Mesodermal cell (in vitro differentiated cells): Measurements from ENCODE around the gene APLP1.
"Not testable (repeated sequence)": the region's sequence is repeated elsewhere in the genome, so short reads cannot be mapped to it uniquely, and the experiment has no call there.

Source experiments
- H3K27ac ChIP-seq: 2 replicates; pipeline ENCODE4 v1.7.0; 2013; ENCODE audit warnings: mild to moderate bottlenecking, low read depth, low read length, moderate library complexity; ENCODE audit not compliant: severe bottlenecking
- H3K36me3 ChIP-seq: 2 replicates; pipeline ENCODE4 v1.7.1; 2013; ENCODE audit warnings: mild to moderate bottlenecking, low read length, moderate library complexity; ENCODE audit not compliant: control insufficient read depth, insufficient read depth
- H3K4me1 ChIP-seq: one replicate; pipeline ENCODE4 v1.7.1; 2013; ENCODE audit warnings: mild to moderate bottlenecking, low read length; ENCODE audit not compliant: insufficient read depth, control insufficient read depth, poor library complexity, severe bottlenecking
- H3K4me3 ChIP-seq: 2 replicates; pipeline ENCODE4 v1.7.0; 2013; ENCODE audit warnings: low read length, control low read depth, mild to moderate bottlenecking; ENCODE audit not compliant: insufficient read depth, poor library complexity, severe bottlenecking; ENCODE audit errors: extremely low read depth
- H3K9me3 ChIP-seq: 2 replicates; pipeline ENCODE4 v1.7.1; 2013; ENCODE audit warnings: mild to moderate bottlenecking, low read length, moderate library complexity; ENCODE audit not compliant: control insufficient read depth
- WGBS, 2 experiments: methylation state at CpG; one replicate each; pipeline ENCODE4 v1.1.5; 2013; ENCODE audit warnings: missing lambda C conversion rate in 2 of 2; ENCODE audit not compliant: insufficient coverage in 2 of 2; 5-methylcytosine and 5-hydroxymethylcytosine counted together

Gene APLP1

DNA sequence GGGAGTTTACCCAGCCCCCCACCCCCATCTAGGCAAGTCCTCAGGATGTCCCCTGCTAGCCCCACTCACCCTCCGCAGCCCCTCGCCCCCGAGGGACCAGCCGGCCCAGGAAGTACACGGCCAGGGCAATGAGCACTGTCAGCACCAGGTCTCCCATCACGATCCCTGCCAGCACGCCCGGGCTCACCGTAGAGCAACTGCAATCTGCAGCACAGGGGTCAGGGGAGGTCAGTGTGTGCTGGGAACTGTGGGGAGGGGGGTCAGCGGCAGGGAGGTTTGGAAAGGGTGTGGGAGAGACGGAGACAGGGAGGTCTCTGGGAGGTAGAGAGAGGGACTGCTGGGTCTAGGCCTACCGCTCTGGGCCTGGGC lies 39.0 kb downstream of the APLP1 start:
- Histone ChIP-seq H3K4me3 (no peak overlapping the region), H3K4me1 (peaks cover 5% of the 10 kb centered on the region), H3K36me3 (no peaks in the 10 kb centered on the region), H3K9me3 (no peaks in the 10 kb centered on the region), H3K27ac (no peak overlapping the region)
- WGBS, 2 experiments: 50 to 64% methylated on average over 12 of the region's 12 CpGs

DNA sequence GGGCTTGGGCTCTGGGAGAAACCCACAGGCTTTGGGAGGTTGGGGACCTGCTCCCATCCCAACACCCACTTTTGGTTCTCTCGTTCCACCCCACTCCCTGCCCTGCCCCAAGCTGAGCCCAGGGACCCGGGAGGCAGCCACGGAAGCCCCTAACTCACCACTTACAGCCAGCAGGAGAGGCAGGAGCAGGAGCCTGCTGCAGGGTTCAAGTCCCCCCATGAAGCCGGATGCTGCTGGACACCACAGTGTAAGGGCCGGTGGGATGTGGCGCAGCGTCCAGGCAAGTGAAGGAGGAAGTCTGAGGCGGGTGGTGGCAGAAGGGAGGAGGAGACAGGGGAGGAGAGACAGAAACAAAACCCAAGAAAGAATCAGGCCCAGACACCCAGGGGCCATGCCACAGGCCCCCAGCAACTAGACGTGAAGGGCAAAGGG lies 39.7 kb downstream of the APLP1 start, which contains the start of gene TYROBP:
TSS of gene TYROBP (minus strand) at position 286 of the 432 bp plus-strand sequence. CDS start at position 219, 67 bp downstream.
- H3K27ac ChIP-seq: no peak within 1 kb of the TSS
- no peaks in the 10 kb centered on the region for H3K36me3 ChIP-seq
- no peak within 1 kb of the TSS for H3K4me3 ChIP-seq
- WGBS, 2 experiments: 88 to 90% methylated on average over 8 of the region's 9 CpGs
- H3K4me1 ChIP-seq: peaks cover 4% of the 10 kb centered on the region
- no peaks in the 10 kb centered on the region for H3K9me3 ChIP-seq

DNA sequence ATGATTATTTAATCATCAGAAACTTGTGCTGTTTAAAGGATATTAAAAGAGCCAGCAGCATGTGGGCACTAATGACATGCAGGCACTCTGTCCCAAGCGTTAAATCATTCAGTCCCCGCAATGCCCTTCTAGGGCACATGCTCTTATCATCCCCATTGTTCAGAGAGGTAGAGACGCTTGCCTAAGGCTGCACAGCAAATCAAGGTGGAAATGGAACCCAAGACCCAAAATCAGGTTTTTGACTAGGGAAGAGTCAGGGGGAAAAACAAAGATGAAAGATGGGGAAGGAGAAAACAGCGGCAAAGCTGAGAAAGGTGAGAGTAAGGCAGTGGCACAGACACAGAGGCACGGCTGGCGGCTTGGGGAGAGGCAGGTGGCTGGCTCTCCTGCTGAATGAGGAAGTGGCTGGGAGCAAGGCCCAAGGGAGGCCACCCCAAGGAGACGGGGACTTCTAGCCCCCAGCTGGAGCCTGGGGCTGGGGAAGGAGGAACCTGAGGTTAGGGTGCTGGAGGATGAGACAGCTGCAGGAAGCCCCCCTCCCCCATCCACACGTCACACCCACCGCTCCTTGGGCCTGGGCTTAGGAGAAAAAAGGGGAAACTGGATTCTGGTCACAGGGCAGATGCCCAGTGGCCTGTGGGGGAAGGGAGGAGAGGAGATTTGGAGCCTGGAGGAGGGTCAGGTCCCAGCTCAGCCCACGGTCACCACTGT lies 40.8 kb downstream of the APLP1 start:
- H3K27ac ChIP-seq: no peak overlapping the region
- no peaks in the 10 kb centered on the region for H3K36me3 ChIP-seq
- WGBS, 2 experiments: 92 to 97% methylated on average over 4 to 6 of the region's 10 CpGs
- H3K9me3 ChIP-seq: no peaks in the 10 kb centered on the region
- peaks cover 4% of the 10 kb centered on the region for H3K4me1 ChIP-seq
- no peak overlapping the region for H3K4me3 ChIP-seq

DNA sequence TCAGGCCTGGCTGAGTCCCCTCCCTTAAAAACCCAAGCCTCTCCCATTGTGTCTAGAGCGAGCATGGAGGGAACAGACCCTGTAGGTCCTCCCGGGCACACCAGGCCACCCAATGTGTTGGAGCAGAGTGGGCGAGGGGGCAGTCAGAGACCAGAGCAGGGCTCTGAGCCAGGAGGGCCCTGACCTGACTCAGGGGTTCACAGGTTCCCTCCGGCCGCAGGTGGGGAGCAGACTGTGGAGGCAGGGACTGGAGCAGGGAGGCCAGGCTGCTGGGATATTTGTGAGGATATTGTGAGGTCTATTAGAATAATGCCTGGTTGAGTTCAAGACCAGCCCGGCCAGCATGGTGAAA lies 41.3 kb downstream of the APLP1 start:
- no peaks in the 10 kb centered on the region for H3K9me3 ChIP-seq
- 86 to 100% methylated on average over 2 to 4 of the region's 6 CpGs for WGBS, 2 experiments
- H3K36me3 ChIP-seq: no peaks in the 10 kb centered on the region
- H3K4me3 ChIP-seq: no peak overlapping the region
- H3K4me1 ChIP-seq: peaks cover 4% of the 10 kb centered on the region
- no peak overlapping the region for H3K27ac ChIP-seq

DNA sequence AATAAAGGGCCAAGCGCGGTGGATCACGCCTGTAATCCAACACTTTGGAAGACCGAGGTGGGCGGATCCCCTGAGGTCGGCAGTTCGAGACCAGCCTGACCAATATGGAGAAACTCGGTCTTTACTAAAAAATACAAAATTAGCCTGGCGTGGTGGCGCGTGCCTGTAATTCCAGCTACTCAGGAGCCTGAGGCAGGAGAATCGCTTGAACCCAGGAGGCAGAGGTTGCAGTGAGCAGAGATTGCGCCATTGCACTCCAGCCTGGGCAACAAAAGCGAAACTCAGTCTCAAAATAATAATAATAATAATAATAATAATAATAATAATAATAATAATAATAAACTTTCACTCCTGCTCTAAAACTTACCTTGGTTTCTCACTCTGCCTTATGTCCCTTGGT lies 42.0 kb downstream of the APLP1 start:
- H3K4me3 ChIP-seq, H3K4me1 ChIP-seq, H3K9me3 ChIP-seq, H3K36me3 ChIP-seq, H3K27ac ChIP-seq: not testable (repeated sequence)
- WGBS, 2 experiments: 93 to 96% methylated on average over 11 to 12 of the region's 14 CpGs

DNA sequence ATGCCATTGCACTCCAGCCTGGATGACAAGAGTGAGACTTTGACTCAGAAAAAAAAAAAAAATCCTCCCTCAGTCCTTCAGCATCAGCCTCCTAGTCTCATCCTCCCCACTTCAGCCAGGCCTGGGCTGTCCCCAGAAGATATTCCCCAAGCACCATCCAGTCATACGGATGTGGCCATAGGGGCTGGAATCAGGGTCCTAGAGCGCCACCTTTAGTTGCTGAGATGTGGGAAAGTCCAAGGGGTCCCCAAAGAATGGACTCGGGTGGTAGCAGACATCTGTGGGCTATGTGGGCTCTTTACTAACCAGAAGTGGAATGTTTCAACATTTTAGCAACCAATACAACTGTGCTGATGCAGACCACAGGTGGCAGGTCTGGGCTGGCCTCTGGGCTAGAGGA lies 42.8 kb downstream of the APLP1 start:
- no peak overlapping the region for H3K4me3 ChIP-seq
- H3K4me1 ChIP-seq: peaks cover 4% of the 10 kb centered on the region
- 48% methylated on average over 2 of the region's 3 CpGs; no CpG with 5 or more reads in 1 of the 2 experiments for WGBS, 2 experiments
- no peak overlapping the region for H3K27ac ChIP-seq
- no peaks in the 10 kb centered on the region for H3K36me3 ChIP-seq
- no peaks in the 10 kb centered on the region for H3K9me3 ChIP-seq

DNA sequence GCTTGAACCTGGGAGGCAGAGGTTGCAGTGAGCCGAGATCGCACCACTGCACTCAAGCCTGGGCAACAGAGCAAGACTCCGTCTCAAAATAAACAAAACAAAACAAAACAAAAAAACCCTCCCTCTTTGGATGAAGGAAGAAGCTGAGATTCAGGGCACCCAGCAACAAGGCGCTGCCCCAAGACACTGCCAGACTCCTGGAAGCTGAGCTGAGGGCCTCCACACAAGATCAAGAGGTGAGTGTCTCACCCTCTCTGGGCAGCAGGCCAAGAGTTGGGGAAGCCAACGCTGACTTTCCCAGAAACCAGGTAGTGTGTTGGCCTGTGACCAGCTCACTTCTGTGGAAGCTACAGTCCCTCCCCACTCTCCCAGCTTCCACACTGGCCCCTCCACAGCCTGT lies 43.4 kb downstream of the APLP1 start:
- Histone ChIP-seq H3K4me1 (peaks cover 4% of the 10 kb centered on the region), H3K4me3 (no peak overlapping the region), H3K27ac (no peak overlapping the region), H3K9me3 (no peaks in the 10 kb centered on the region), H3K36me3 (no peaks in the 10 kb centered on the region)
- WGBS, 2 experiments: 79 to 83% methylated on average over 3 to 5 of the region's 5 CpGs

DNA sequence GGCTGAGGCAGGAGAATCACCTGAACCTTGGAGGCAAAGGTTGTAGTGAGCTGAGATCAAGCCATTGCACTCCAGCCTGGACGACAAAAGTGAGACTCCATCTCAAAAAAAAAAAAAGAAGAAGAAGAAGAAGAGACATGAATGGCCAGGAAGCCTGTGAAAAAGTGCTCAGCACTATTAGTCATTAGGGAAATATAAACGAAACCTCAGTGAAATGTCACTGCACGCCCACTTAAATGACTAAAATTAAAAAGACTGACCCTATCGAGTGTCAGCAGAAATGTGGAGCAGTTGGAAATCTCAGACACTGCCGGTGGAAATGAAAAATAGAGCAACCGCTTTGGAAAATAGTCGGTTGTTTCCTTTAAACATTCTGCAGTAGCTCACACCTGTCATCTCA lies 45.2 kb downstream of the APLP1 start:
- Histone ChIP-seq H3K4me3 (no peak overlapping the region), H3K27ac (no peak overlapping the region)
- 91 to 98% methylated on average over 6 of the region's 7 CpGs for WGBS, 2 experiments

DNA sequence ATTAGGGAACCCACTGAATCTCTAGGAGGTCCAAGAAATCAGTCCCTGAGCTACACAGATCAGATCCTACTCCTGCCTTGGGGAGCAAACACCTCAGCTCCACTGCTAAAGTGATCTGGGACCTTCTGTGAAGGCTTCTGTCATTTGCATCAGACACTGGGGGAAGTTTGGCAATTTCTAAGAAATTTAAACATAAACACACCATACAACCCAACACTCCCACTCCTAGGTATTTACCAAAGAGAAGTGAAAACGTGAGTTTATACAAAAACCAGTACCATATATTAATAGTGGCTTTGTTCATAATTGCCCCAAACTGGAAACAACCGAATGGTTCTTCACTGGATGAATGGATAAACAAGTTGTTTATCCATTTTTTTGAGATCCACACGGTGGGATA lies 47.1 kb downstream of the APLP1 start:
- Histone ChIP-seq H3K36me3 (no peaks in the 10 kb centered on the region), H3K27ac (no peak overlapping the region), H3K4me1 (no peaks in the 10 kb centered on the region), H3K9me3 (no peaks in the 10 kb centered on the region), H3K4me3 (no peak overlapping the region)
- WGBS, 2 experiments: no CpG with 5 or more reads among the region's 3 CpGs

More for the DNA sequence above, 45.2 kb downstream of the APLP1 start:
- Histone ChIP-seq H3K36me3 (no peaks in the 10 kb centered on the region), H3K4me1 (no peaks in the 10 kb centered on the region), H3K9me3 (no peaks in the 10 kb centered on the region)

DNA sequence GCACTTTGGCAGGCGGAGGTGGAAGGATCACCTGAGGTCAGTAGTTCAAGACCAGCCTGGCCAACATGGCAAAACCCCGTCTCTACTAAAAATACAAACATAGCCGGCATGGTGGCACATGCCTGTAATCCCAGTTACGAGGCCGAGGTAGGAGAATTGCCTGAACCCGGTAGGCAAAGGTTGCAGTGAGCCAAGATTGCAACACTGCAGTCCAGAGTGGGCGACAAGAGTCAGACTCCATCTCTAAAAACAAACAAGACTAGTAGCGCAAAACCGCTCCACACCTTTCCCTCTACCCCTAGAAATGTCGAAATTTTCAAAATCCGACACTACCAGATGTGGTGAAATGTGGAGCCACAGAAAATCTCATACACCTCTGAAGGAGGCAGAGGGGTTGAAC lies 50.9 kb downstream of the APLP1 start:
- H3K9me3 ChIP-seq: no peaks in the 10 kb centered on the region
- H3K4me1 ChIP-seq: no peaks in the 10 kb centered on the region
- no peak overlapping the region for H3K4me3 ChIP-seq
- H3K36me3 ChIP-seq: no peaks in the 10 kb centered on the region
- 89 to 94% methylated on average over 6 to 8 of the region's 11 CpGs for WGBS, 2 experiments
- H3K27ac ChIP-seq: no peak overlapping the region

DNA sequence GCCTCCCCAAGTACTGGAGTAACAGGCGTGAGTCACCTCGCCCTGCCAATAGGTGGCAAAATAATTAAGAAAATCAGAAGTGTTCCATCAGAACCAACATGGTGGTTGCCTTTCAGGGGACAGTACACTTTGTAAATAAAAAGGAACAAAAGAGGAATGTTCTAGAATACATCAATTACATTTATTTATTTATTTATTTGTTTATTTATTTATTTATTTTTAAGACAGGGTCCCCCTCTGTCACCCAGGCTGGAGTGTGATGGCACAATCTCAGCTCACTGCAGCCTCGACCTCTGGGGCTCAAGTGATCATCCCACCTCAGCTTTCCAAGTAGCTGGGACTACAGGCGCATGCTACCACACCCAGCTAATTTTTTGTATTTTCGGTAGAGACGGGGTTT lies 52.6 kb downstream of the APLP1 start:
- WGBS, 2 experiments: 81 to 92% methylated on average over 4 to 5 of the region's 6 CpGs
- Histone ChIP-seq H3K9me3 (no peaks in the 10 kb centered on the region), H3K4me3 (no peak overlapping the region), H3K4me1 (no peaks in the 10 kb centered on the region), H3K36me3 (no peaks in the 10 kb centered on the region), H3K27ac (no peak overlapping the region)
